PFSK-1 (cell line): Measurements from ENCODE around the gene MED17.

Experiments used
- FOXP2 ChIP-seq: optimal IDR thresholded peaks from 2 replicates; pipeline ENCODE3; 2011; ENCODE audit warnings: borderline replicate concordance, control low read depth, inconsistent platforms; ENCODE audit not compliant: insufficient read depth; ENCODE audit errors: extremely low read length, extremely low read depth
- POLR2AphosphoS5 ChIP-seq: IDR thresholded peaks from 2 replicates; pipeline ENCODE4 v1.6.1; 2012; ENCODE audit warnings: low read depth, mild to moderate bottlenecking, control low read depth, low read length, moderate library complexity
- SIN3A ChIP-seq: IDR thresholded peaks from 2 replicates; pipeline ENCODE4 v1.6.1; 2012; ENCODE audit warnings: mild to moderate bottlenecking, low read length, moderate library complexity, borderline replicate concordance; ENCODE audit not compliant: insufficient read depth
- TAF1 ChIP-seq: IDR thresholded peaks from 2 replicates; pipeline ENCODE4 v1.6.1; 2012; ENCODE audit warnings: low read length, control low read depth, borderline replicate concordance; ENCODE audit not compliant: insufficient read depth
- TF ChIP-seq, protein P1 (sequence below), 2 experiments: IDR thresholded peaks; 2 replicates each; pipeline versions ENCODE4 v1.6.1 to v1.8.0; 2011 to 2012; ENCODE audit warnings: low read depth in 2 of 2, low read length in 2 of 2, control low read depth in 1 of 2, inconsistent platforms in 1 of 2, mild to moderate bottlenecking in 1 of 2, moderate library complexity in 1 of 2; ENCODE audit not compliant: insufficient read depth in 1 of 2

DNA sequence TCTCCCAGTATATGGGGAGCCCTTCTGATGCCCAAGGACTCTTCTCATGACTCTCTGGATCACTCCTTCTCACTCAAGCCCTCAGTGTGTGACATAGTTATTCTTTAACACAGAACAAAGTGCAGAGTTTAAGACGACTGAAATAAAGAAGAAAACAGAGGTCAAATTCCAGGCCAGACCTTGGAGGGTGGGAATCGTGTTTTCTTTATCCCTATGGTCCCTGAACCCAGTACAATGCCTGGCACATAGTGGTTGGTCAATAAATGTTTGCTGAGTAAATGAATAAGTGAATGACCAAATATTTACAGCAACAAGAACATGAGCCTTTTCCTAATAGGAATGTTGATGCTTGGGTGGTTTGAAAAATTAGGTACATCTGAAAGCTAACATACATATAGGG is 37.5 kb downstream of the MED17 start:
- TF ChIP-seq TAF1 (no peak), POLR2AphosphoS5 (no peak), SIN3A (no peak), FOXP2 (no peak)
- TF ChIP-seq, protein P1, sequence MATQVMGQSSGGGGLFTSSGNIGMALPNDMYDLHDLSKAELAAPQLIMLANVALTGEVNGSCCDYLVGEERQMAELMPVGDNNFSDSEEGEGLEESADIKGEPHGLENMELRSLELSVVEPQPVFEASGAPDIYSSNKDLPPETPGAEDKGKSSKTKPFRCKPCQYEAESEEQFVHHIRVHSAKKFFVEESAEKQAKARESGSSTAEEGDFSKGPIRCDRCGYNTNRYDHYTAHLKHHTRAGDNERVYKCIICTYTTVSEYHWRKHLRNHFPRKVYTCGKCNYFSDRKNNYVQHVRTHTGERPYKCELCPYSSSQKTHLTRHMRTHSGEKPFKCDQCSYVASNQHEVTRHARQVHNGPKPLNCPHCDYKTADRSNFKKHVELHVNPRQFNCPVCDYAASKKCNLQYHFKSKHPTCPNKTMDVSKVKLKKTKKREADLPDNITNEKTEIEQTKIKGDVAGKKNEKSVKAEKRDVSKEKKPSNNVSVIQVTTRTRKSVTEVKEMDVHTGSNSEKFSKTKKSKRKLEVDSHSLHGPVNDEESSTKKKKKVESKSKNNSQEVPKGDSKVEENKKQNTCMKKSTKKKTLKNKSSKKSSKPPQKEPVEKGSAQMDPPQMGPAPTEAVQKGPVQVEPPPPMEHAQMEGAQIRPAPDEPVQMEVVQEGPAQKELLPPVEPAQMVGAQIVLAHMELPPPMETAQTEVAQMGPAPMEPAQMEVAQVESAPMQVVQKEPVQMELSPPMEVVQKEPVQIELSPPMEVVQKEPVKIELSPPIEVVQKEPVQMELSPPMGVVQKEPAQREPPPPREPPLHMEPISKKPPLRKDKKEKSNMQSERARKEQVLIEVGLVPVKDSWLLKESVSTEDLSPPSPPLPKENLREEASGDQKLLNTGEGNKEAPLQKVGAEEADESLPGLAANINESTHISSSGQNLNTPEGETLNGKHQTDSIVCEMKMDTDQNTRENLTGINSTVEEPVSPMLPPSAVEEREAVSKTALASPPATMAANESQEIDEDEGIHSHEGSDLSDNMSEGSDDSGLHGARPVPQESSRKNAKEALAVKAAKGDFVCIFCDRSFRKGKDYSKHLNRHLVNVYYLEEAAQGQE (IDR thresholded peaks at IDR 0.05; ENCODE audit: insufficient read depth in 1 of 2, low read depth in 2 of 2, low read length in 2 of 2) = no peak
